Measurements from ENCODE around the gene THSD7A. TPM values are rescaled to one million over a fixed set of nuclear protein-coding genes. Genes with fewer than 3 reads are reported as not detected.

The THSD7A gene
- total and polyA plus RNA-seq, 7 donors, result 0.06 to 1.4 (median 0.21) TPM

GRCh38 chr7:11458736-11459483 is 373.1 kb downstream of the THSD7A start:
- no peaks in the 10 kb centered on the region for H3K27me3 ChIP-seq (ENCODE audit: insufficient read depth in 3 of 3, low read length in 2 of 3)
- no peaks in the 10 kb centered on the region for H3K9me3 ChIP-seq
- H3K27ac ChIP-seq, result peak overlapping the region; percentile 38
- intact Hi-C loops (cut with DNase I), result no loop called here
- 60 to 63% (median 61%) methylated on average over 5 of the region's 5 CpGs for WGBS, 3 donors
- H3K4me1 ChIP-seq, result no peaks in the 10 kb centered on the region
- peak in 1 of 4 donors; percentile 35 for ATAC-seq
- DNase-seq, result no peak
- no peak overlapping the region for H3K4me3 ChIP-seq
- H3K36me3 ChIP-seq (ENCODE audit: insufficient read depth in 1 of 2, low read depth in 1 of 2), result no peaks in the 10 kb centered on the region
- no peak for TF ChIP-seq CTCF (IDR thresholded peaks at IDR 0.05)

- Histone ChIP-seq H3K4me1 (no peaks in the 10 kb centered on the region), H3K4me3 (no peak overlapping the region), H3K27me3 (ENCODE audit: insufficient read depth in 3 of 3, low read length in 2 of 3) (no peaks in the 10 kb centered on the region), H3K9me3 (no peaks in the 10 kb centered on the region), H3K27ac (no peak overlapping the region), H3K36me3 (ENCODE audit: insufficient read depth in 1 of 2, low read depth in 1 of 2) (no peaks in the 10 kb centered on the region)
- intact Hi-C loops (cut with DNase I), result no loop called here
- WGBS, 3 donors, result 78 to 90% (median 84%) methylated on average over 3 of the region's 3 CpGs
- DNase-seq (no peak), ATAC-seq (no peak)
- TF ChIP-seq CTCF (IDR thresholded peaks at IDR 0.05), result no peak
These were observed 374.6 kb downstream of the THSD7A start for GRCh38 chr7:11457419-11457818.

GRCh38 chr7:11456574-11456973 is 375.4 kb downstream of the THSD7A start:
- 97% methylated on average over 1 of the region's 1 CpG for WGBS, 3 donors
- intact Hi-C loops (cut with DNase I), result no loop called here
- TF ChIP-seq CTCF (IDR thresholded peaks at IDR 0.05), result no peak
- no peak for ATAC-seq
- Histone ChIP-seq H3K27me3 (ENCODE audit: insufficient read depth in 3 of 3, low read length in 2 of 3) (no peaks in the 10 kb centered on the region), H3K9me3 (no peaks in the 10 kb centered on the region), H3K4me1 (no peaks in the 10 kb centered on the region), H3K4me3 (no peak overlapping the region), H3K36me3 (ENCODE audit: insufficient read depth in 1 of 2, low read depth in 1 of 2) (no peaks in the 10 kb centered on the region), H3K27ac (no peak overlapping the region)
- DNase-seq, result no peak

GRCh38 chr7:11452476-11452875 is 379.5 kb downstream of the THSD7A start:
- no peaks in the 10 kb centered on the region for H3K36me3 ChIP-seq (ENCODE audit: insufficient read depth in 1 of 2, low read depth in 1 of 2)
- H3K9me3 ChIP-seq, result no peaks in the 10 kb centered on the region
- intact Hi-C loops (cut with DNase I), result no loop called here
- DNase-seq (no peak), ATAC-seq (no peak)
- H3K27ac ChIP-seq, result no peak overlapping the region
- no peaks in the 10 kb centered on the region for H3K4me1 ChIP-seq
- no peak for TF ChIP-seq CTCF (IDR thresholded peaks at IDR 0.05)
- H3K4me3 ChIP-seq, result no peak overlapping the region
- no peaks in the 10 kb centered on the region for H3K27me3 ChIP-seq (ENCODE audit: insufficient read depth in 3 of 3, low read length in 2 of 3)
- WGBS, 3 donors, result 29 to 40% (median 33%) methylated on average over 3 of the region's 3 CpGs

- H3K36me3 ChIP-seq (ENCODE audit: insufficient read depth in 1 of 2, low read depth in 1 of 2), result no peaks in the 10 kb centered on the region
- no peak for ATAC-seq
- DNase-seq, result no peak
- TF ChIP-seq CTCF (IDR thresholded peaks at IDR 0.05), result no peak
- H3K27me3 ChIP-seq (ENCODE audit: insufficient read depth in 3 of 3, low read length in 2 of 3), result no peaks in the 10 kb centered on the region
- no peaks in the 10 kb centered on the region for H3K9me3 ChIP-seq
- no peak overlapping the region for H3K27ac ChIP-seq
- intact Hi-C loops (cut with DNase I), result no loop called here
- H3K4me3 ChIP-seq, result no peak overlapping the region
- 63 to 72% (median 68%) methylated on average over 1 of the region's 1 CpG for WGBS, 3 donors
- no peaks in the 10 kb centered on the region for H3K4me1 ChIP-seq
These were observed 381.7 kb downstream of the THSD7A start for GRCh38 chr7:11450281-11450680.

Measured in psoas muscle (tissue), 8 donors.